ENCODE data around the gene LRPPRC.
A peak's percentile ranks its signal among the peaks of the same experiment; 100 is the strongest.
"Not testable (repeated sequence)": the region's sequence is repeated elsewhere in the genome, so short reads cannot be mapped to it uniquely, and the experiment has no call there.

LRPPRC gene

DNA sequence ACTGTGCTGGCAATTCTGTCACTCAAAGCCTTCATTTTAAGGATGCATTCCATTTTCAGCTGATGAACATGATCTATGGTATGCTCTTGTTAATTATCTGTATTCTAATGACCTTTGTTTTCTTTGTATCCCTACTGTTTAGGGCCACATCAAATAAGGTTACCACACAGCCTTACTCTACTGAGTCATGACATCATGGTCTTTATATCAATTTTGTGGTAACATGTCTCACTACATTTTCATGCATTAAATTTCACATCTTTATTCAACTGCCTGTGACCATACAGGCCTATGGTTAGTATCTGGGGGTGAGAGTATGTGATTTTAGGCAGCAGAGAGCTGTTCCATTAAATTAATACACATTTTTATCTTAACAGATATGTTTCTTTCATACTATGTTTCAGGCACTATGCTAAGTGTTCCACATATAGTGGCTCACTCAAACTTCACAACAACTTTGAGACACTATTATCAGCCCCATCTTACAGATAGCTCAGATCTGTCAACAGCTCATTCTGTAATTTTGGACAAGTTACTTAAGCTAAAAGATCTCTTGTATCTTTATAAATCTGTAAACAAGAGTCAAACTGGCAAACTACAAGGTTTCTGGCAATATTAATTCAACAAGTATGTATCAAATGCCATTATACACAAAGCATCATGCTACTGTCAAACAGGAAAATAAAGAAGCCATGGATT, 18.0 kb downstream of the LRPPRC start:
- DNase-seq (ENCODE audit: low read depth), result no peak

DNA sequence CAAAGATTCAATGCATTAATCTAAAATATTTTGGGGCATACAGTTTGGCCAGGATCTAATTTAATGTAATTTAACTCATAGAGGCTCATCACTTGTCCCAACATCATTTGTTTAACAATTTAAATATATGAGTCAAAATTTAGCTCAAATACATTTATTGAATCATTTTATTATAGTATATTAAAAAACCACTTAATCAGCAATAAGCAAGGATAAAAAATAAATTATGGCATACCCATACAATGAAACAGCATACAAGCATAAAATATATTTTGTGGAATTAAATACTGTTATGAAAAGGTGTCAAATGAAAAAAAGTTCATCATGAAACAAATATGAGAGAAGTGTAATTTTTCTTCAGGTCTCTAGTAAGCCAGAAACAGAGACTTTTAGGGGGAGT, 34.9 kb downstream of the LRPPRC start:
- no peak for DNase-seq (ENCODE audit: low read depth)

DNA sequence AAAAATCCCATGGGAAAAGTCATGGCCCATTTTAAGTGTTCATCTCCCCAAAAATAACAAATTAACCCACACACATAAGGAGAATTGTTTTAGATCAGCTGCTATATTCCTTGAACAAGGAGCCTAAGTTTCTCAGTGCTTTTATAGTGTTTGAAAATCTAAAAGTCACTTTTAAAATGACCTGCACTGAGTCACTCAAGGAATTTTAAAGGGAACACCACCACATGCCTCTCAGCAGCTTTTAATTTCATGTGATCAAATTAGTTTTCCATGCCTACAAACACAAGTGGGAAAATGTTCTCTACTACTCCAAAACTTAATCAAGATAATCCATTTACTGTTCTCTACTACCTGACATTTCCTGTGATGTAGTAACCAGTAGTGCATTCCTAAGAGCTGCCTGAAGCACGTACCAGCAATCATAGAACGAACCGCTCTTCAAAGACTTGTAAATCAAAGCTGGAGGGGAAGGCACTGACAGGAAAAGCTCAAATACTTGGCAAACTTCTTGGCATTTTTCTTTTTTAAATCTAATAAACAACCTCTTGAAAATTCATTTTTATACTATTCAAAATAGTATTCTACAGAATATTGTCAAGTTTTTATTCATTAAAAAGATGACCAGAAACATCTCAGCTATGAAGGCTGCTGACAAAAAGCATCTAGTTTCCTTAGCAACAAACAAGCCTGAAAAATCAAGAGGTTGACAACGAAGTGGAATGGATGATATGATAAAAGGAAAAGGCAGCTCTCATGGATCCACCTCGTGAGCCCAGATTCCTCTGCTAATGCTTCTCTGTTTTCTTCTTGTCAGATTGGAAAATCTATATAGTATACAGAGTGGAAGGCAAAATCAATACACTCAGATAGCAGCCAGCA, 37.2 kb downstream of the LRPPRC start:
- DNase-seq (ENCODE audit: low read depth), result no peak

DNA sequence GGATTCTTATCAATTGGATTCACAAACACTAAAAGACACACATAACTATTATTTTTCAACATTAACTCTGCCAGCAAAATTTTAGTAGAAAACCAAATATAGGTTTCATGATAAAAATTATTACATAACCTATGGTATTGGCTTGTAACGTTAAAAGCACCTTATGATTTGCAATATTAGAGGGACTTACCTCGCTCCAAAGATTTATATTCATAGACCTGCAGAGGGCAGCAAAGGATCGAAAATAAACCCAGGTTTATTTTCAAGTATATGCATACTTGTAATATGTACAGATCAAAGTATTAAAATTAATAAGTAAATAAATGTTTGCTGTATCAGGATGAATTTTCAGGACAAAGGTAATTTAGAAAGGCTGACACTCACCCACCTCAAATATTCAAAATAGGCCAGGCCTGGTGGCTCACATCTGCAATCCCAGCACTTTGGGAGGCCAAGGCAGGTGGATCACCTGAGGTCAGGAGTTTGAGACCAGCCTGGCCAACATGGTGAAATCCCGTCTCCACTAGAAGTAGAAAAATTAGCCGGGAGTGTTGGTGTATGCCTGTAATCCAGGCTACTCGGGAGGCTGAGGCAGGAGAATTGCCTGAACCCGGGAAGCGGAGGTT, 45.3 kb downstream of the LRPPRC start:
- peak; percentile 2 for DNase-seq (ENCODE audit: low read depth)

DNA sequence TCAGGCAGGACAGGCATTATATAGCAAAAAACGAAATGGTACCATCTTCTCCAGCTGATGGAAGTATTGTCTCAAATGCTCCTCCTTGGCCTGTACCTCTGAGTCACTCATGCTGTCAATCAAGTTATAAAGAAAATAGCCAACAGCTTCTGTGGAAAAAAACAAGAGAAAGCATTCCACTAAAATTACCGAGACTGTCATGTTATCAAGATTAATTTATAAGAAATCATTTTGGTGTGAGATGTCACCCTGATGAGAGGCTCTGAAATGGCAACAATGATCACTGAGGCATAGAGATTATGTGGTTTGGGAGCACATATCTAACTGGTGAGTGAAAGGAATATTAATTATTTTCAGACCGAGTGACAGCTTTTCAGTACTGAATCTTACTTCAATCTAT, 47.4 kb downstream of the LRPPRC start:
- DNase-seq (ENCODE audit: low read depth), result no peak

DNA sequence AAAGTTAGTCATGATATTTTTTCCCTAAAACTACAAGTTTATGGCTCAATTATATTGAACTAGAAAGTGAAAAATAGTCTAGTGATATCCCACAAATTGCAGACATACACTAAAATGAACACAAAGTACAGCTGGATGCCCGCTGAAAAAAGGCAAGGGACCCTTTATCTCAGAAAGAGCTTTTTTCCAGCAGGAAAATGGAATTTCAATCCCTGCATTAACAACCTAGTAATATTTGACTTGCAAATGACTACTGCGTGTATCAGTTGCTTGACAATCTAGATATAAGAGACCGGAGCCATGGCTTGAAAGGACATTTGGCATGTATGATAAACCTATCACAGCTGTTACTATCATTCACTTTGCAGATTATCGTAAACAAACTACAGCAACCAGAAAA, 49.1 kb downstream of the LRPPRC start:
- no peak for DNase-seq (ENCODE audit: low read depth)

DNA sequence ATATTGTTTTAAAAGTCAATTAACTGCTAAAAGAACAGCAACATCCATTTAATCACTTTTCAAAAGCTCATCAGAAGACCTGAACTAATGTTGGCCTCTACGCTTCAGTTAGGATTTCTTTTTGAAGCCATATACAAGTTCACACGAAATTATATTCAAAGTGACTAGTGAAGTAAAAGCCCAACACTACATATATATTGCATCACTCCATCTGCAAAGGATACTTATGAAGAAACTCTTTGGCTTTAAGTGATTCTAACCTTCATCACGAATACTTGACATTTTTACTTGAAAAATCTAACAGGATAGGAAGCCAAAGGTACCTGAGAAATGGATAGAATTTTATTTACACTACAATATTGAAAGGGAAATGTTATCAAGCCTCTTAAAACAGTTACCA, 50.4 kb downstream of the LRPPRC start:
- no peak for DNase-seq (ENCODE audit: low read depth)

DNA sequence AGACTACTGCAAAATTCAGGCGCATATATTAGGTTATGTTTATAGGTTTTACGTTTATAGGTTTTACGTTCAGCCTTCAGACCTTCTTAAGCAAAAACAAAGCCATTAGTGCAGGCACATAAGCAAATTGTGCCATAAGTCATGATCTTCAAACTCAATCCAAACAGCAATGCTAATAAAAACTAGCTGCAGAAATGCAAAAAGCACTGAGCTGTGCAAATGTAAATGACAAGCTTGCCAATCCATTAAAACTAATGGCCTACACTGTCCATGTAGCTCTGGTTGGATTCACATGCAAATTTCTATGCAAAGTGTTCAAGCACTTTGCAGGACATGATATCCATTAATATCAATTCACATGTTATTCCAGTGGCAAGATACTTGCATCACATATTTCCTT, 50.9 kb downstream of the LRPPRC start:
- no peak for DNase-seq (ENCODE audit: low read depth)

DNA sequence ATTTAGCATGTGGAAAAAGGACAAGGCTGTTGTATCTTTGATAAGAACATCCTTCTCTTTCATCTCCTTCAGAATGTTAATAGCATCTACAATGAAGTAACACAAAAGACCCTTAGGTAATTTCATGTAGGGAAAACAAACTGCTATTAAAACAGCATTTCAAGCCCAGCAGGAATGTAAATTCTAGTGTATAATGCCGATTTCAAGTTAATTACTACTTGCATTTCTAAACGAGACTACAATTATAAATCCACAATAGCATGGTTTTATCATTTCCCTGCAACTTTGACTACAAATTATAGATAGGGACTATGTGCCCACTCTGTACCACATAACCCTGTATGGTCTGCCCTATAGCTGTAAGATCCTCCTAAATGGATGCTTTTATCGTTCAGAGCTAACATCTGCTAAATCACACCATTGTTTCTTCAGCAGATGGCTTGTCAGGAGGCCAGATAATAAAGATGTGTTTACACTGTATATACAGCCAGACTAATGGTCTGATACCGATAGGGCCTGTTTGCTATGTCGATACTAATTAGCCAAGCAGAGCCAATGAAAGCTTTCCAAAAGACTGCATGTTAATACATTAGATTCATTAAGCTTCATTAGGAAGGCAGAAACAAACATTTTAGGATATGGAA, 51.9 kb downstream of the LRPPRC start:
- DNase-seq (ENCODE audit: low read depth), result no peak

DNA sequence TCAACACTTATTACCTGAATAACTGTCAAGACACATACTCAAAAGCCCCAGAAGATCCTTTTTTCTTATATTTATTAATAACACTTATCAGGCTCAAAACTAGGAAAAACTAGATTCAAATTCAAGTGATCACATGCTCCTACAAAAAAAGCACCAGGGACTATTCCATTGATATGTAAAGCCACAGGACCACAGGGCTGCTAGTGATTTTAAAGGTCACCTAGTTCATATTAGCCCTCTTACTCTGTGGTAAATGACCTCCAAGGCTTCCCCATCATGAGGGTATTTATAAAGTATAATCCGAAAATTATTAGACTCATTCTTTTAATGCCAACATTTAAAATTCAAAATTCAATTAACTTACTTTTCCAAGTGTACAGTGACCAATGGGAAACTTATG, 52.5 kb downstream of the LRPPRC start:
- no peak for DNase-seq (ENCODE audit: low read depth)

DNA sequence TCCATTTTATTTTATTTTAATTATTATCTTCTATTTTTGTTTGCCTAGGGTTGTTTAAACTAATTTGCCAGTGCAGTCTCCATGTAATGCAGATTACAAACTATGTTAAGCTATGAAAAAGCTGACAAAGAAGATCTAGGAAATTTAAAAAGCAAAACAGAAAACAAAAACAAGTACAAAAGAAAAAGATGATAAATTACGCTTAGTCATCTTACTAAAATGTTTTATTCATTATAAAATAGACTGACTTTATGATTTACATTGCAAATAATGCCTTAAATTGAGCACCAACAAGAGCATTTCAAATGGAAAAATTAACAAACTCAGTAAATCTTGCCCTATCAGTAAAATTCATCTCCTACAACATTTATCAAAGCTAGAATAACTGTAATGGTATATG, 52.9 kb downstream of the LRPPRC start:
- no peak for DNase-seq (ENCODE audit: low read depth)

DNA sequence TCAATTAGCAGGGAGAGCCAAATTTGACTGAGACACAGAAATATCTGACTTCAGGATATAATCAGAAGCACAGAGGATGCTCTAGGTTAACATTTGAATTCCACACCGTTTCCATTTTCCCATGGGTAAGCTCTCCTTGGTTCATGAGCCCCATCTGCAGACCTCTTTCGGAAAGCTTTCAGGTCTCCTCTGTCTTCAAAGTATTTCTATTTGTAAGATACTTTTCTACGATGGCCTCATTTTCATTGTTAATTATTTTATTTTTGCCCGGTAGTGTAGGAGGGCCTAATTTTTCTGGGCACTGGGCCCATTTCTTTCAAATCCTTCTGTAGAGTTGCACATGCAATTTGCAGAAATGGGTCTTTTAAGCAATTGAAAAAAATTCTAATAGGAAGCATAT, 53.8 kb downstream of the LRPPRC start:
- DNase-seq (ENCODE audit: low read depth), result no peak

DNA sequence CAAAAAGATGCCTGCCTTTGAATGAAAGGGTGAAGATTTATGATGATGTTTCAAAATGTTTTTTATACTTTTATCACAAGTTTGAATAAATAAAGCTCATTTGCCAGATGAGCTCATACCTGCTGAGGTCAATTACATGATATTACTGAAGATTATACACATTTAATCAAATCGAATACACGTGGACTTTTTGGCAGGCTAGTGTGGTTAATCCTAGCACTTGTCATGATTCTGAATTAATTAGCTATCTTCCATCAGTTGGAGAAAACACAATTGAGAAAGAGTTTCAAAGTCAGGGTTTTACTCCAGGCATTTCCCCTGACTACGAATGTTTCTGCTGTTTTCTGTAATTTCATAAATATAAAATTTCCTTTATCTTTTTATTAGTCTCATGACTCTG, 54.4 kb downstream of the LRPPRC start:
- DNase-seq (ENCODE audit: low read depth), result no peak

DNA sequence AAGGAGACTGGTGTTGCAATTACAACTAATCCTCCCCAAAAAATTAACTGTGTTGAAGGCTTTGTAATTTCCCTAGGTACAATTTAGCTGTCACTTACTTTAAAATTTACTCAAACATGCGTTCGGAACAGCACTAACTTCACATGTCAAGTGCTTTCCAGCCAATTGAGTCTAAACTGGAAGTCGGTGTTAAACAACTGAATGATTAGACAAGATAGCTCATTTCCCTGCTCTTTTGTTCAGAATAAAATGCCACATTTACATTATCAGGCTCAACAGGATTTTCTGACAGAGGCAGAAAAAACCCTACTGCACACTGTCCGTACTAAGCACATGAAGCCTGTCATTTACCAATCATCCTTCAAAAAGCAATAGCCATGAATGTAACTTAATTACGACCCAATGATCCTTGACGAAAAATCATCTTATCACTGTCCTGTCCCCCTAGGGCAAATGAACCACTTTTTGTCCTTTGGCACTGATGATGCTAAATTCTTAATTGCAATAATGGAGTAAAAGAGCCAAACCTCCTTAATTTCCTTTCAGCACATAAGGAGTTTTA, 56.0 kb downstream of the LRPPRC start:
- DNase-seq (ENCODE audit: low read depth), result no peak

DNA sequence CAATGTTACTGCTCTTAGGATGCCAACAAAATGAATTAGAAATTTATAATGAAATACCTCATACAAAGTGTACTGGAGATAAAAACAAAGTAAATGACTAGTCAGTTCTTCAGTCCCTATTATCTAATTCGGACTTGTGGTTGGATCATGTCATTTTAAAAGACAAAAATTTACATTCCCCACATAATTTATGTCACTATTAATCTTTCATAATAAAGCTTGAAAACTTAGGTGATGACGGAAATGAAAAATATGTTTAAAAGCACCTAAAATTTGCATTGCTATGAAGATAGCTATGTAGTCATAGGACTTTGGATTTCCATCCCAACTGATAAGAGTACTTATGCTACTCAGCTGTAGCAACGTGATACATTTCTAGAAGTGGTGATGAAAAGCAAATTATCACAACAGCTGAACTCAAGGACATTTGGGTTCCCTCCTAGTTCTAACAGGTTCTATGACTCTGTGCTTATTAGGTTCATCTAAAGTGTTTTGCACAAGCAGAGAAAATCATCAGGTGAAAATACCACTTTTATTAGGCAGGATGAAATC, 58.4 kb downstream of the LRPPRC start:
- no peak for DNase-seq (ENCODE audit: low read depth)

DNA sequence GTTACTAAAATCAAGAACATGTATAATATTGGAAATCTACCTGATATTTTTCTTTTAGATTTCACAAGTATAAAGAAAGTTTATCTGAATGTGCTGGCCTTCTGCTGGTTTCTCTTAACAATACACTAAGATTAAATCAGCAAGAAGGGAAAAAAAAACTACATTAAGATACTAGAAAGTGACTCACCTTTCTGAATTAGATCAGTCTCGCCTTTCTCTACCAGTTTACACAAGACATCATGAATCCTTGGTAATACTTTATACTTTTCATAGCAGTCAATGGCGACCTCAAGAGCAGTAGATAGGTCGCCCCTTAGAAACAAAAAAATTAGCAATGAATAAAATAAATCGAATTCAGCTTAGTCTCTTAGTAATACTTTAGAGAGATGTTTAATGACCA, 61.2 kb downstream of the LRPPRC start:
- no peak for DNase-seq (ENCODE audit: low read depth)

DNA sequence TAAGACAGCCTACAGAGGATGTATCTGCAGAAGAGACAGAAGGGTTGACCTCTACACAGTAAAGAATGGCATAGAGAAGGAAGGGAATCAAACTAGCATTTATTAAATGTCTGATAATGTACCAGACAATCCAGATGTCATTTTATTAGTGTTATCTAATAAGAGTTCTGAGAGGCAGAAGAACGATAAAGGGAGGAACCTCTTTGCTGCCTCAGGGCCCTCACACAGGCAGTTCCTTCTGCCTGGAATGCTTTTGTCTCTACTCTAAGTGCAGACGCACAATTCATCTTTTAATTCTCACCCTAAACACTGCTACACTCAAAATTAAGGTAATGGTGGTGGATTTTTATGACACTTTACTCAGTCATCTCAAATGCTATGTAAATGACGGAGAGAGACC, 64.5 kb downstream of the LRPPRC start:
- no peak for DNase-seq (ENCODE audit: low read depth)

DNA sequence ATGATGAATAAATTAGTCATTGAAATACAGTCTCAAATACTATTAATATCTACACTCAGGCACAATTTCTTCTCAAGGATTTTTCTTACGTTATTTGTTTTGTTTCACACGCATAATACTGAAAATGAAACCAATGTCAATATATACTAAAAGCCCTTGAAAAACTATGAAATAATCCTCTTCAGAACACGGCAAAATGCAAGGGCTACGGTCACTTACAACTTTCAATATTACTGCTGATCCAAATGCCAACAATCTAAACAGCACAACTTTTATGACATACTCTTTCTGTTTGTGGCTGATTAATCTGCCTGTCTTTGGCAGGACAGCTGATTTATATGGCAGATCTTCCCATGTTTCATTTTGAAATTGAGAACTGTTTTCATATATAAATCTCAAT, 68.3 kb downstream of the LRPPRC start:
- no peak for DNase-seq (ENCODE audit: low read depth)

DNA sequence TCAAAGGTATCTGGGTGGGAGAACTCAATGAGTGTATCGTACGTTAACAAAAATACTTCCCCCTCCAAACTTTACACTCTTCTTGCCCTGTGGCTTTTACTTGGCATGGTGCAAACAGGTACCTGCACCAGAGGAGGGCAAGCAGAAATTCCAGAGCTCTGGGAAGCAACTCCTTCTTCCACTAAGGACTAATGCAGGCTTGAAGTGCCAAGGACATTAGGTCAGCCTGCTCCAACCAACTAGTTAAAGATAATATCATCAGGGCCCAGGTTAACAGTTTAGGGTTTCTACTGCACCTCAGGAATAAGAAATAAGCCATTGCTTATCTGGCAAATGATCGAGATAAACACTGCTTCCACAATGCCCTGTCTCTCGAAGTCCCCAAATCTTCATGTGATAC, 70.4 kb downstream of the LRPPRC start:
- DNase-seq (ENCODE audit: low read depth), result no peak

DNA sequence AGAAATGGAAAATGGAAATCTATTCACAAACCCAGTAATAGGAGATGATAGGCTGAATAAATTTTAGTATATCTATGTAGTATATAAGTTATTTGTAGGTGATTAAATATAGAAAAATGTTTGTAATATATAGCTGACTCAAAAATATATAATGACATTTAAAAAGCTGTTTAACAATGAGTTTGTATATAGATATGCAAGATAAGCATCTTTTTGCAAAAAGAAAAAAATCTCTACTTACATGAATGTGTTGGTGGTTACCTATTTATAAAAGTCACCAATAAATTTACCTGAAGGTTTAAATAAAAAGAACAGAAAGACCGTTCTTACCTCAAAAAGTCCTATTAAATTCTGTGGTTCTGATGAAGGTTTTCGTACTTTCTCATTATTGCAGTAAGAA, 71.3 kb downstream of the LRPPRC start:
- DNase-seq (ENCODE audit: low read depth), result no peak

DNA sequence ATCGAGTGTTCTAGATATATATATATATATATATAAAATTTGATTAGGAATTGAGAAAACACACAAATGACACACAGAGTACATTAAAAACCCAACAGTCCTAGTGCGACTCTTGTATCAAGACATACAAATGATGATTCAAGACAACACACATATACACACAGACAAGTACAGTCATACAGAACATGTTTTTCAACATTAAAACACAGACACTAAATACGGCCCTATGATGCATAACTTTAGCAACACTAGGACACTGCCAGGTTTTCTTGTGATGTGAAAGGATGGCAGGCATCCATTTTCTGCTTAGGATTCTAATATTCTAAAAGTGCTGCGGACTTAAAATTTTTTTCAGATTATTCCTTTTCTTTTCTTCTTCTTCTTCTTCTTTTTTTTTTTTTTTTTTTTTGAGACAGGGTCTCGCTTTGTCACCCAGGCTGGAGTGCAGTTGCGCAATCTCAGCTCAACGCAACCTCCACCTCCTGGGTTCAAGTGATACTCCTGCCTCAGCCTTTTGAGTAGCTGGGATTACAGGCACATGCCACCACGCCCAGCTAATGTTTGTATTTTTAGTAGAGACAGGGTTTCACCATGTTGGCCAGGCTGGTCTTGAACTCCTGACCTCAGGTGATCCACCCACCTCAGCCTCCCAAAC, 84.5 kb downstream of the LRPPRC start:
- DNase-seq (ENCODE audit: low read depth), result not testable (repeated sequence)

All from HS-5 (cell line).